ENCODE results near the gene SAPCD1. TPM values are rescaled to one million over a fixed set of nuclear protein-coding genes. Genes with fewer than 3 reads are reported as not detected.

SAPCD1 gene
- total RNA-seq, 1 experiment from 2014 or later, result 13.0 TPM

- no peak for DNase-seq
- Mint-ChIP-seq H3K27me3 (ENCODE audit: insufficient read depth, unreplicated experiment) (no peaks in the 10 kb centered on the region), H3K4me1 (ENCODE audit: low read depth, unreplicated experiment) (peaks cover 26% of the 10 kb centered on the region), H3K36me3 (ENCODE audit: insufficient read depth, unreplicated experiment) (peaks cover 81% of the 10 kb centered on the region), H3K9me3 (ENCODE audit: unreplicated experiment) (no peaks in the 10 kb centered on the region), H3K4me3 (ENCODE audit: unreplicated experiment) (peak within 1 kb of the TSS; percentile 87), H3K27ac (ENCODE audit: unreplicated experiment) (peak within 1 kb of the TSS; percentile 84)
- H3K4me3 ChIP-seq (ENCODE audit: low read depth, low read length), result peak within 1 kb of the TSS; percentile 58
- no peaks in the 10 kb centered on the region for H3K27me3 ChIP-seq (replicated peaks; ENCODE audit: control insufficient read depth, insufficient read depth, low read length)
- intact Hi-C loops (cut with micrococcal nuclease; ENCODE audit: unreplicated experiment), result loop anchor here (1.0 kb wide), 5 partner anchors 34 to 101 kb away; no protein-coding TSS in a partner anchor
- H3K9me3 ChIP-seq, result no peaks in the 10 kb centered on the region
- TF ChIP-seq, protein P1, sequence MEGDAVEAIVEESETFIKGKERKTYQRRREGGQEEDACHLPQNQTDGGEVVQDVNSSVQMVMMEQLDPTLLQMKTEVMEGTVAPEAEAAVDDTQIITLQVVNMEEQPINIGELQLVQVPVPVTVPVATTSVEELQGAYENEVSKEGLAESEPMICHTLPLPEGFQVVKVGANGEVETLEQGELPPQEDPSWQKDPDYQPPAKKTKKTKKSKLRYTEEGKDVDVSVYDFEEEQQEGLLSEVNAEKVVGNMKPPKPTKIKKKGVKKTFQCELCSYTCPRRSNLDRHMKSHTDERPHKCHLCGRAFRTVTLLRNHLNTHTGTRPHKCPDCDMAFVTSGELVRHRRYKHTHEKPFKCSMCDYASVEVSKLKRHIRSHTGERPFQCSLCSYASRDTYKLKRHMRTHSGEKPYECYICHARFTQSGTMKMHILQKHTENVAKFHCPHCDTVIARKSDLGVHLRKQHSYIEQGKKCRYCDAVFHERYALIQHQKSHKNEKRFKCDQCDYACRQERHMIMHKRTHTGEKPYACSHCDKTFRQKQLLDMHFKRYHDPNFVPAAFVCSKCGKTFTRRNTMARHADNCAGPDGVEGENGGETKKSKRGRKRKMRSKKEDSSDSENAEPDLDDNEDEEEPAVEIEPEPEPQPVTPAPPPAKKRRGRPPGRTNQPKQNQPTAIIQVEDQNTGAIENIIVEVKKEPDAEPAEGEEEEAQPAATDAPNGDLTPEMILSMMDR (IDR thresholded peaks at IDR 0.05; ENCODE audit: insufficient read depth in 1 of 2, low read depth in 1 of 2, low read length in 1 of 2, severe bottlenecking in 1 of 2, unreplicated experiment in 1 of 2), result no peak
- TSS peak; percentile 23 for BruUV-seq (replicated peaks)
- POLR2A ChIA-PET, result interaction anchor here (0.6 to 2.0 kb wide), 10 partner anchors 10 to 93 kb away, joined by 3 to 59 read pairs (median 4); partner anchors contain the start of genes ABHD16A, HSPA1A, HSPA1L and MSH5
- CTCF ChIA-PET, result interaction anchor here (0.9 to 2.5 kb wide), 13 partner anchors 10 to 182 kb away, joined by 3 to 30 read pairs (median 4); partner anchors contain the start of genes HSPA1B, LSM2, LY6G5C and MSH5
- H3K4me1 ChIP-seq, result peaks cover 7% of the 10 kb centered on the region; the same call in 1 of the 2 replicates
- H3K36me3 ChIP-seq (ENCODE audit: control insufficient read depth, insufficient read depth, low read length), result peaks cover 9% of the 10 kb centered on the region
Observed at GRCh38 chr6:31728767-31729514, 33.5 kb upstream of the SAPCD1 start, which contains the start of gene DDAH2. TSS of gene DDAH2 (minus strand) at chr6:31729299. CDS start at chr6:31729161, 138 bp downstream.

DNA sequence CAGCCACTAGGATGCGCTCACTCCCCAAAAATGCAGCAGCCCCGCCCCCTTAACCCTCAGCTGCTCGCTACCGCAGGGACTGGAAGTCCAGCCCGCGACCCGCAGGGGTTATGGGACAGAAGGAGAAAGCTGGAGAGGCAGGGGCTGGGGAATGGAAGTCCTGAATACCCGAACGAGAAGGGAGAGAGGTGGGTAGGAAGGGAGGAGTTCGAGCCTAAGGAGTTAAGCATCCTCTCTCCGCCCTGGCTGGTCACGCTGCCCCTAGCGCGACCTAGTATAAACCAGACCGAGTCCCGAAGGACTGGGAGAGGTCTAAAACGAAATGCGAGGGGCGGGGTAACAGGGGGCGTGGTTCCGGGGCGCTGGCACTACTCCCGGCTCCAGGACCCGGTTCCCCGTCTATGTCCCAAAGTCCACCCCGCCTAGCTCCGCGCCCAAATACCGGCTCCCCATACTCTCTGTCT is 32.9 kb upstream of the SAPCD1 start:
- H3K4me1 ChIP-seq, result peaks cover 13% of the 10 kb centered on the region
- no peaks in the 10 kb centered on the region for H3K27me3 ChIP-seq (replicated peaks; ENCODE audit: control insufficient read depth, insufficient read depth, low read length)
- H3K27me3 Mint-ChIP-seq (ENCODE audit: insufficient read depth, unreplicated experiment), result no peaks in the 10 kb centered on the region
- peaks cover 9% of the 10 kb centered on the region for H3K36me3 ChIP-seq (ENCODE audit: control insufficient read depth, insufficient read depth, low read length)
- peak overlapping the region; percentile 87 for H3K4me3 Mint-ChIP-seq (ENCODE audit: unreplicated experiment)
- TF ChIP-seq, protein P1 (IDR thresholded peaks at IDR 0.05; ENCODE audit: insufficient read depth in 1 of 2, low read depth in 1 of 2, low read length in 1 of 2, severe bottlenecking in 1 of 2, unreplicated experiment in 1 of 2), result peak; percentile 75 to 89
- ChIA-PET CTCF (interaction anchor here (0.6 to 2.5 kb wide), 17 partner anchors 10 to 415 kb away, joined by 3 to 30 read pairs (median 4); partner anchors contain the start of genes HSPA1B, LSM2, LY6G5C and MSH5), POLR2A (interaction anchor here (0.6 to 2.0 kb wide), 13 partner anchors 9 to 133 kb away, joined by 3 to 59 read pairs (median 5); partner anchors contain the start of genes ABHD16A, HSPA1A, HSPA1B and HSPA1L)
- H3K4me1 Mint-ChIP-seq (ENCODE audit: low read depth, unreplicated experiment), result peaks cover 27% of the 10 kb centered on the region
- H3K4me3 ChIP-seq (ENCODE audit: low read depth, low read length), result peak overlapping the region; percentile 58
- peak; percentile 94 for DNase-seq
- peaks cover 87% of the 10 kb centered on the region for H3K36me3 Mint-ChIP-seq (ENCODE audit: insufficient read depth, unreplicated experiment)
- intact Hi-C loops (cut with micrococcal nuclease; ENCODE audit: unreplicated experiment), result loop anchor here (1.0 kb wide), 5 partner anchors 34 to 101 kb away; no protein-coding TSS in a partner anchor
- H3K27ac Mint-ChIP-seq (ENCODE audit: unreplicated experiment), result peak overlapping the region; percentile 84
- no peaks in the 10 kb centered on the region for H3K9me3 Mint-ChIP-seq (ENCODE audit: unreplicated experiment)
- BruUV-seq (replicated peaks), result no TSS peak
- no peaks in the 10 kb centered on the region for H3K9me3 ChIP-seq
